Activated T-cell treated with anti-CD3 and anti-CD28 coated beads, Interleukin-2, amount 50 U/mL, for 24 hours (primary cell): Measurements from ENCODE around the gene CD27.
A peak's percentile ranks its signal among the peaks of the same experiment; 100 is the strongest.

Source experiments
- DNase-seq: peaks from one replicate; pipeline ENCODE4 v3.0.0-alpha.2; 2020
- H3K27ac Mint-ChIP-seq: 2 replicates; pipeline ENCODE4 v1.8.0; 2020; ENCODE audit warnings: mild to moderate bottlenecking, mixed read lengths
- H3K27me3 Mint-ChIP-seq: 2 replicates; pipeline ENCODE4 v1.8.0; 2020; ENCODE audit warnings: mixed read lengths
- H3K36me3 Mint-ChIP-seq: 2 replicates; pipeline ENCODE4 v1.8.0; 2020; ENCODE audit warnings: low read depth, mixed read lengths
- H3K4me1 Mint-ChIP-seq: 2 replicates; pipeline ENCODE4 v1.8.0; 2020; ENCODE audit warnings: low read depth, mixed read lengths
- H3K4me3 Mint-ChIP-seq: 2 replicates; pipeline ENCODE4 v1.8.0; 2020; ENCODE audit warnings: mild to moderate bottlenecking, moderate library complexity, mixed read lengths
- H3K9me3 Mint-ChIP-seq: 2 replicates; pipeline ENCODE4 v1.8.0; 2020; ENCODE audit warnings: mixed read lengths

The CD27 gene

DNA sequence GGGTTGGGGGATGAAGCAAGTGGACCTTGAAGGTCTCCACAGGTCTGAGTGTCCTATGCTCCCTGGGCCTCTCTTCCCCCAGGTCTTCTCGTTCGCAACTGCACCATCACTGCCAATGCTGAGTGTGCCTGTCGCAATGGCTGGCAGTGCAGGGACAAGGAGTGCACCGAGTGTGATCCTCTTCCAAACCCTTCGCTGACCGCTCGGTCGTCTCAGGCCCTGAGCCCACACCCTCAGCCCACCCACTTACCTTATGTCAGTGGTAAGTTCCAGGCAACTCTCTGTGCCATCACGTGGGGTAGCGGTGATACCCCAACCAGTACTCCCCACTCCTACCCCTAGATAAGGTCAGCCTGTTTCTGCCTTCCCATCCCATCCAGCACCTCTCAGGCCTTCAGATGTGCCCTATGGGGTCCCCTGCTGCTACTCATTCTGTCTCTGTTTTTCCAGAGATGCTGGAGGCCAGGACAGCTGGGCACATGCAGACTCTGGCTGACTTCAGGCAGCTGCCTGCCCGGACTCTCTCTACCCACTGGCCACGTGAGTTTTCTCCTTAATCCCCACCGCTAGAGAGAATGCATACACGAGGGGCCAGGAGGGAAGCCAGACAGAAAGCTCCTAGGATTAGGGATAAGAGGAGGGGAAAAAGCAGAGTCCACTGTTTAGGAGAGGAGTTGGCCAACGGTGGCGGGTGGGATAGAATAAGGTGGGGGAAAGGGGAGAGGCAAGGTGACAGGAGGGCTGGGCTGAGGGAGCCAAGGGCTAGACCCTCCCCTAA lies 5.5 kb downstream of the CD27 start:
- Mint-ChIP-seq H3K27me3 (no peaks in the 10 kb centered on the region), H3K9me3 (no peaks in the 10 kb centered on the region), H3K4me1 (peaks cover 83% of the 10 kb centered on the region), H3K36me3 (peaks cover 87% of the 10 kb centered on the region), H3K27ac (peak overlapping the region; percentile 99), H3K4me3 (peak overlapping the region; percentile 98)
- DNase-seq = peak; percentile 46

DNA sequence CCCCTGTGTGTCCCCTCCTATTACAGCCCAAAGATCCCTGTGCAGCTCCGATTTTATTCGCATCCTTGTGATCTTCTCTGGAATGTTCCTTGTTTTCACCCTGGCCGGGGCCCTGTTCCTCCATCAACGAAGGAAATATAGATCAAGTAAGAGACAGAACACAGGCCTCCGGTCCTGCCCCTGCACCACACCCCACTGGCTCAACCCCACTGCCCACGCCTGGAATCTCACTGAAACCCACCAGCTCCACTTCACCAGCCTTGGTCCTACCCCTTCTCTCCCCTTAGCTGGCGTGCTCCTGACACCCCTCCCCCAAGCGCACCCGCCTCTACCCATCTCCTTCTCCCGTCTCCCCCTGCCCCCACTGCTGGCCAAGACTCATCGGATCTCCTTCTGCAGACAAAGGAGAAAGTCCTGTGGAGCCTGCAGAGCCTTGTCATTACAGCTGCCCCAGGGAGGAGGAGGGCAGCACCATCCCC lies 6.2 kb downstream of the CD27 start:
- DNase-seq = no peak
- Mint-ChIP-seq H3K36me3 (peaks cover 85% of the 10 kb centered on the region), H3K4me1 (peaks cover 80% of the 10 kb centered on the region), H3K4me3 (peak overlapping the region; percentile 98), H3K27me3 (no peaks in the 10 kb centered on the region), H3K27ac (peak overlapping the region; percentile 99), H3K9me3 (no peaks in the 10 kb centered on the region)

DNA sequence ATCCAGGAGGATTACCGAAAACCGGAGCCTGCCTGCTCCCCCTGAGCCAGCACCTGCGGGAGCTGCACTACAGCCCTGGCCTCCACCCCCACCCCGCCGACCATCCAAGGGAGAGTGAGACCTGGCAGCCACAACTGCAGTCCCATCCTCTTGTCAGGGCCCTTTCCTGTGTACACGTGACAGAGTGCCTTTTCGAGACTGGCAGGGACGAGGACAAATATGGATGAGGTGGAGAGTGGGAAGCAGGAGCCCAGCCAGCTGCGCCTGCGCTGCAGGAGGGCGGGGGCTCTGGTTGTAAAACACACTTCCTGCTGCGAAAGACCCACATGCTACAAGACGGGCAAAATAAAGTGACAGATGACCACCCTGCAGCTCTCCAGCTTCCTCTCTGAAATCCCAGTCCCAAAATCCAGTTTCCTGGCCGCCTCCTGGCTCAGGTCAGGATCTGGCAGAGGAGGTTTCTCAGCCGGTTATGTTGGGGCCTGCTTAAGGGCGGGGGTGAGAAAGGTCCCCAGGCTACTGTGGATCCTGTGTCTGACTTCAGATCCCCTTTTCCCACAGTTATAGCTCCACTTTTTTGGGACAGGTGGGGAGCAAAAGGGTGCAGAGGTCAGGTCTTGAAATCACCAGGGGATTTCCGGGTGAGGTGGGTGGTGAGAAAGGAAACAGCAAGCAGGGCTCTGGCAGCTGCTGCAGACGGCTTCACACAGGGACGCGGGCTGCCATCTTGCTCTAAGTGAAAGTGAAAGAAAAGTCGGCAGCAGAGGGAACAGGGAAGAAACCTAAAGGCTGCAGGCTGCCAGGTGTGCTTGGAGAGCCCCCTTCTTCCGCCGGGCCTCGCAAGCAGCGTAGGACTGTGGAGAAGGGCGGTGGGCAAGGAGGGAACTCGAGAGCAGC lies 6.8 kb downstream of the CD27 start, which contains the start of gene TAPBPL:
TSS of gene TAPBPL (plus strand) at position 695 of the 897 bp plus-strand sequence. CDS start 207 bp downstream, outside the sequence.
- no peaks in the 10 kb centered on the region for H3K27me3 Mint-ChIP-seq
- peaks cover 76% of the 10 kb centered on the region for H3K4me1 Mint-ChIP-seq
- peak; percentile 84 for DNase-seq
- H3K36me3 Mint-ChIP-seq = peaks cover 85% of the 10 kb centered on the region
- H3K27ac Mint-ChIP-seq = peak within 1 kb of the TSS; percentile 99
- no peaks in the 10 kb centered on the region for H3K9me3 Mint-ChIP-seq
- H3K4me3 Mint-ChIP-seq = peak within 1 kb of the TSS; percentile 98

DNA sequence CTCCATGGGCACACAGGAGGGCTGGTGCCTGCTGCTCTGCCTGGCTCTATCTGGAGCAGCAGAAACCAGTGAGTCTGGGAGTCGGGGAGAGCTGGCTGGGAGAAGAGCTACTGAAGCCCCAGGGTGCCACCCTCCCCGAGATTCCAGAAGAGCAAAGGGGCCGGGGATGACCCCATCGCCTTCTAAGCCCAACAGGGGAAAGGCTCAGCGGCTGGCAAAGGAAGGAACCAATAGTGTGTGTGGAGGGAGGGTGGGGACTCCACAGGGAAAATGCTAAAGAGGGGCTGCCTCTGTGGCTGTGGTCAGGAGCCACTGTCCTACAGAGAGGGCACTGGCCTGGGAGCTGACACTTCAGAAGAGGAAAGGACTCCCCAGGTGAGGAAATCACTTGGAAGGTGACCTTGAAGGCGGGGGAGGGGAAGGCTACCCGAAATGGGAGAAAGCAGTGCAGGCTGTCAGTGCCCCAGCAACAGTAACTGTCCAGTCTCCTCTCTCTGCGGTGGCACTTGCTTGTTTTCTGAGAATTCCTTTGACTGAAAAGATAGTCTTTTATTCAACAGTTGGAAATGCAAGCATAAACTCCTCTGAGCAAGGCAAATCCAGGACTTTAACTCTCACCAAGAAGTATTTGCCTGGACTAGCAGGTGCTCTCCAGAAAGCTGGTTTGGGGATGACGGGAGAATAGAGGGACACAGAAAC lies 7.6 kb downstream of the CD27 start:
- peak overlapping the region; percentile 99 for H3K27ac Mint-ChIP-seq

DNA sequence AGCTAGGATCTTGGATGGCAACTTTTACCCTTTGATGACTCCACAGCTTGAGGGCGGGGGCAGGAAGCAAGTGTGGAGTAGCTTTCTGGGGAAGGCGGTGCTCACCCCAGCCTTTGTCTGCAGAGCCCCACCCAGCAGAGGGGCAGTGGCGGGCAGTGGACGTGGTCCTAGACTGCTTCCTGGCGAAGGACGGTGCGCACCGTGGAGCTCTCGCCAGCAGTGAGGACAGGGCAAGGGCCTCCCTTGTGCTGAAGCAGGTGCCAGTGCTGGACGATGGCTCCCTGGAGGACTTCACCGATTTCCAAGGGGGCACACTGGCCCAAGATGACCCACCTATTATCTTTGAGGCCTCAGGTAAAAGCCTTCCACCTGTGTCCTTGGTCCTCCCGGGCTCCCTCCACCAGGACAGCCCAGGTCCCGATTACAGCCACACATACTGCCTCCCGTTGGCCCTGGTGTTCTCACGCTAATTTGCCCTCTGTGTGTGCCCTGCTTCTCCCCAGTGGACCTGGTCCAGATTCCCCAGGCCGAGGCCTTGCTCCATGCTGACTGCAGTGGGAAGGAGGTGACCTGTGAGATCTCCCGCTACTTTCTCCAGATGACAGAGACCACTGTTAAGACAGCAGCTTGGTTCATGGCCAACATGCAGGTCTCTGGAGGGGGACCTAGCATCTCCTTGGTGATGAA lies 8.3 kb downstream of the CD27 start:
- Mint-ChIP-seq H3K27ac (peak overlapping the region; percentile 99), H3K4me3 (peak overlapping the region; percentile 98), H3K36me3 (peaks cover 85% of the 10 kb centered on the region), H3K4me1 (peaks cover 72% of the 10 kb centered on the region), H3K9me3 (no peaks in the 10 kb centered on the region), H3K27me3 (no peaks in the 10 kb centered on the region)
- DNase-seq = peak; percentile 67

More for the DNA sequence above, 7.6 kb downstream of the CD27 start:
- DNase-seq = no peak
- peaks cover 85% of the 10 kb centered on the region for H3K36me3 Mint-ChIP-seq
- H3K4me1 Mint-ChIP-seq = peaks cover 75% of the 10 kb centered on the region
- no peaks in the 10 kb centered on the region for H3K9me3 Mint-ChIP-seq
- H3K27me3 Mint-ChIP-seq = no peaks in the 10 kb centered on the region
- H3K4me3 Mint-ChIP-seq = peak overlapping the region; percentile 98

DNA sequence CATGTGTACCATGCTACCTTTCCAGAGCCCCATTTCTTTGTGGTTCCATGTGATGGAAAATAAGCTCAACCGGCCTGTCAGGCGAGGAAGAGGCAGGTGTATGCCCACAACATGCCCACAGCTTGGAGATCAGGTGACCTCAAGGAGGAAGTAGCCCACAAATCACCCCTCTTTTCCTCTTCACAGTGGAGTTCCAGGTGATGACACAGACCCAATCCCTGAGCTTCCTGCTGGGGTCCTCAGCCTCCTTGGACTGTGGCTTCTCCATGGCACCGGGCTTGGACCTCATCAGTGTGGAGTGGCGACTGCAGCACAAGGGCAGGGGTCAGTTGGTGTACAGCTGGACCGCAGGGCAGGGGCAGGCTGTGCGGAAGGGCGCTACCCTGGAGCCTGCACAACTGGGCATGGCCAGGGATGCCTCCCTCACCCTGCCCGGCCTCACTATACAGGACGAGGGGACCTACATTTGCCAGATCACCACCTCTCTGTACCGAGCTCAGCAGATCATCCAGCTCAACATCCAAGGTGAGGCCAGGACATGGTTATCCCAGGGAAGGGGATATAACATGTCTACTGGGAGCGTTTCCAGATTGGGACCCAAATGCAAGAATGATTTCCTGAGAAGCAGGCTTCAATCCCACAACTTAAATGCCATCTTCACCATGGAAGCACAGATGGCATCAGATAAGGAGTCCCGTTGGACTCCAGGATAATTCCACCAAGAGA lies 12.6 kb downstream of the CD27 start:
- no peaks in the 10 kb centered on the region for H3K9me3 Mint-ChIP-seq
- peak overlapping the region; percentile 86 for H3K27ac Mint-ChIP-seq
- peaks cover 96% of the 10 kb centered on the region for H3K36me3 Mint-ChIP-seq
- no peaks in the 10 kb centered on the region for H3K27me3 Mint-ChIP-seq
- no peak overlapping the region for H3K4me3 Mint-ChIP-seq
- peaks cover 81% of the 10 kb centered on the region for H3K4me1 Mint-ChIP-seq
- DNase-seq = peak; percentile 31

DNA sequence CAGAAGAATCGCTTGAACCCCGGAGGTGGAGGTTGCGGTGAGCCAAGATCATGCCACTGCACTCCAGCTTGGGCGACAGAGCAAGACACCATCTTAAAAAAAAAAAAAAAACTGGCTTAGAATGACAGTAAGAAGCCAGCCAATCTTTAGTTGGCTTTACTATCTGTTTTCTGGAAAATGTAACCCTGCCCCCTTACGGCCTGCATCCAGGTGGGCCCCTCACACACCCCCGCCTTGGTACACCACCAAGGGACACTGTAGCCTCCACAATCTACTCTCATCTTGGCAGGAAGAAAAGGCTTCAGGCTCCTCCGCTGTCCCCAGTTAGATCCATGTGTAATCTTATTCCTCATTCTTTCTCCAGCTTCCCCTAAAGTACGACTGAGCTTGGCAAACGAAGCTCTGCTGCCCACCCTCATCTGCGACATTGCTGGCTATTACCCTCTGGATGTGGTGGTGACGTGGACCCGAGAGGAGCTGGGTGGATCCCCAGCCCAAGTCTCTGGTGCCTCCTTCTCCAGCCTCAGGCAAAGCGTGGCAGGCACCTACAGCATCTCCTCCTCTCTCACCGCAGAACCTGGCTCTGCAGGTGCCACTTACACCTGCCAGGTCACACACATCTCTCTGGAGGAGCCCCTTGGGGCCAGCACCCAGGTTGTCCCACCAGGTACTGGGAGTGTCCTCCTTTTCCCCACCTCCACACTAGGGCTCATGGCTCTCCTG lies 13.7 kb downstream of the CD27 start:
- Mint-ChIP-seq H3K4me3 (no peak overlapping the region), H3K36me3 (peaks cover 96% of the 10 kb centered on the region), H3K27me3 (no peaks in the 10 kb centered on the region), H3K4me1 (peaks cover 83% of the 10 kb centered on the region), H3K27ac (peak overlapping the region; percentile 82), H3K9me3 (no peaks in the 10 kb centered on the region)
- DNase-seq = peak; percentile 32

DNA sequence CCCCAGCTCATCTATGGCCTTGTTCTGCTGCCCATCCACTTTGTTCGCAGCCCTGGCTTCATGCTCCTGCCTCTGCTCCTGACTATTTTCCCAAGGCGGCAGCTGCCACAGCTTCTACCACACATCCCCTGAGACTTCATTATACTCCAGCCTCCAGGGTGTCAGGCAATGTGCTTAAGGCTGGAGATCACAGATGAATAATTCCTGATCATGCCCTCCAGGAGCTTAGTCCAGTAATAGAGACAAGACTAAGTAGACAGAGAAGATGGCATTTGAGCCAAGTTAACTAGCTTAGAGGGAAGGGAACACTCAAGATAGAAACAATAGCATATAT lies 14.2 kb downstream of the CD27 start:
- H3K36me3 Mint-ChIP-seq = peaks cover 96% of the 10 kb centered on the region
- no peaks in the 10 kb centered on the region for H3K27me3 Mint-ChIP-seq
- no peak for DNase-seq
- peaks cover 83% of the 10 kb centered on the region for H3K4me1 Mint-ChIP-seq
- H3K9me3 Mint-ChIP-seq = no peaks in the 10 kb centered on the region
- H3K27ac Mint-ChIP-seq = peak overlapping the region; percentile 82
- H3K4me3 Mint-ChIP-seq = no peak overlapping the region

DNA sequence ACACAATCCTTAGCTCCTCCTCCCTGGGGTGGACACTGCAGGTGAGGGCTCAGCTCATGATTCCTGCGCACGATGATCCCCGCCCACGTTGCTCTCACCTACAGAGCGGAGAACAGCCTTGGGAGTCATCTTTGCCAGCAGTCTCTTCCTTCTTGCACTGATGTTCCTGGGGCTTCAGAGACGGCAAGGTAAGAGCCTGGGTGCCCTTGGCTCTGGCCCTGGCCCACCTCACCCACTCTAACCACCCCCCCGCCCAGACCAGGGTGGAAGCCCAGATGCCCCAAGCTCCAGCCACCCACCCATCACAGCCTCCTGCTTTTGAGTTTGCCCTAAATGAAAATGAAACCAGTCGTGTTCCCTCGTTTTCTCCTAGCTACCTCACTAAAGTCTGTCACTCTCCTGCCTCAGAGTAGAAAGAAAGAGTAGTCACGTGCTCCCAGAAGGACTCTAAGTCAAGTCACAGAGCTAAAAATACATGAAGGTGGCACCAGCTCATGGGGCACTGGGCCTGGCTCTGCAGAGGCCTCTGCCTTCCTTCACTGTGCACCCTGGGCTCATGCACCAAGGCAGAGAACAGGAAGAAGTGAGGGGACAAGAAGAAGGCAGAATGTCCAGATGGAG lies 16.1 kb downstream of the CD27 start:
- Mint-ChIP-seq H3K4me3 (peak overlapping the region; percentile 81), H3K9me3 (no peaks in the 10 kb centered on the region), H3K27ac (peak overlapping the region; percentile 98), H3K4me1 (peaks cover 85% of the 10 kb centered on the region), H3K27me3 (no peaks in the 10 kb centered on the region), H3K36me3 (peaks cover 97% of the 10 kb centered on the region)
- peak; percentile 74 for DNase-seq

DNA sequence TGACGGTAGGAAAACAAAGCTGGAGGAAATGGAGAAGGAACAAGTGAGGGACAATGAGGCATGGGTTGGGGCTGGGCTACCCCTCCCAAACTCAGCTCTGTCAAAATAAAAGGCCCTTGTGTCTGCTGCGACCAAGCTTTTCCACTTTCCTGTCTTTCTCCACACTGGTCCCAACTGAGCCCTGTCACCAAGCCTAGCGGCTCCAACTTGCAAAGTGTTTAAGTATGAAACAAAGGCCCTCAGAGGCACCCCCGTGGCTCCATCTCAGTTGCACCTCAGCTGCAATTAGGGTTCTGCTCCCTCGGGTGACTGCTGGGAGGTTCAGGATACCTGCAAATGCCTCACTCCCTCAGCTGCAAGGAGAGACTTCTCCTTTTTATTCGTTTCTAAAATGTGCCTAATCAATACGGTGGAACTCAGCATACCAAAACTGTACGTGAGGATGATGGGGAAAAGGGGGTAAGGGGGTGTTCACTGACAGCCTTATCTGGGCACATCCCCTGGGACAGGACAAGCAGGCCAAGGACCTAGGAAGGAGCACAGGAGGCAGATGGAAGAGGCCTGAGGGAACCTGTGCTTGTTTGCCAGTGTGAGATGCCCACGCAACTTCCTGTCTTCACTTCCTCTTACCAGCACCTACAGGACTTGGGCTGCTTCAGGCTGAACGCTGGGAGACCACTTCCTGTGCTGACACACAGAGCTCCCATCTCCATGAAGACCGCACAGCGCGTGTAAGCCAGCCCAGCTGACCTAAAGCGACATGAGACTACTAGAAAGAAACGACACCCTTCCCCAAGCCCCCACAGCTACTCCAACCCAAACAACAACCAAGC lies 16.9 kb downstream of the CD27 start:
- peak overlapping the region; percentile 98 for H3K27ac Mint-ChIP-seq
- peaks cover 97% of the 10 kb centered on the region for H3K36me3 Mint-ChIP-seq
- peaks cover 90% of the 10 kb centered on the region for H3K4me1 Mint-ChIP-seq
- no peaks in the 10 kb centered on the region for H3K9me3 Mint-ChIP-seq
- no peaks in the 10 kb centered on the region for H3K27me3 Mint-ChIP-seq
- peak; percentile 81 for DNase-seq
- H3K4me3 Mint-ChIP-seq = peak overlapping the region; percentile 81

DNA sequence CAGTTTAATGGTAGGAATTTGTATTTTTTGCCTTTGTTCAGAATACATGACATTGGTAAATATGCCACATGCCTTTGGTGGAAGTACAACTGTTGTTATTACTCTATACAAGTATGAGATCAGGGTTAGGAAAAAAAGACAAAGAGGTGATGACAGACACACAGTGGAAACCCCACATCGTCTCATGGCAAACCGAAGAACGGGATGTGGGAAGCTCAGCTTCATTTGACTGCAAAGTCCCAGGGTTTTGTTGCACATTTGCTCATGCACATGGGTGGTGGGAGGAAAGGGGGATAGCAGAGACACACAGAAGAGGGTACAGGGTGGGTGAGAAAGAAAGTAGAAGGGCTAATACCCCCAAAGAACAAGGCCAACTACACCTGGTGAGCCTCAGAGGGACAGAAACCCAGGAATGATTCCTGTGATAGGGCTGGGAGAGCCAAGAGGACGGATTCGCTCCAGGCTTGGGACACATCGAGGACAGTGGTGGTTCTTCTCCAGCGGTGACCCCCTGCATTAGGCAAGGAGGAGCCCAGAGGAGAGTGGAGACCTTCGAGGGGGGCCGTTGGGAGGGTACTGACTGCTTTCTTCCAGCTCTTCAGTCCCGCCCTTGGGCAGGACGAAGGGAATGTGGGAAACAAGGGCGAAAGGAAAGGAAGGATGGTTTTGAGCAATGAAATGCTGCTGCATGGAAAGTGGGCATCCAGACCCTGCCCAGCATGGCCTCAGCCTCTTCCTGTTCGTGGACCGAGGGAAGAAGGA lies 17.7 kb downstream of the CD27 start:
- peaks cover 90% of the 10 kb centered on the region for H3K4me1 Mint-ChIP-seq
- H3K27me3 Mint-ChIP-seq = no peaks in the 10 kb centered on the region
- peak overlapping the region; percentile 81 for H3K4me3 Mint-ChIP-seq
- no peak for DNase-seq
- no peaks in the 10 kb centered on the region for H3K9me3 Mint-ChIP-seq
- peak overlapping the region; percentile 98 for H3K27ac Mint-ChIP-seq
- peaks cover 97% of the 10 kb centered on the region for H3K36me3 Mint-ChIP-seq
